Ovary (tissue), 3 donors: ENCODE results near the gene COA8.

Experiments
- CTCF ChIP-seq, 3 donors: fragments of 450-650 bp in 2 of 3; fragments of 200-600 bp in 1 of 3; IDR thresholded peaks; one replicate each; pipeline versions ENCODE4 v1.5.1 to v1.8.0; 2016 to 2022; ENCODE audit warnings: antibody characterized with exemption in 3 of 3, mild to moderate bottlenecking in 1 of 3
- POLR2A ChIP-seq: fragments of 450-650 bp; IDR thresholded peaks from one replicate; pipeline ENCODE4 v1.6.1; 2017; ENCODE audit warnings: antibody characterized with exemption, mild to moderate bottlenecking, moderate library complexity
- donor health status: DM: no; HTN: no; CAD: no.

- no peak for TF ChIP-seq CTCF (IDR thresholded peaks at IDR 0.05)
- TF ChIP-seq POLR2A: no peak
Measured at GRCh38 chr14:103544388-103545218, 18.2 kb upstream of the COA8 start.
